H1 (cell line): ENCODE data around the gene HECTD3. TPM values are rescaled to one million over a fixed set of nuclear protein-coding genes. Genes with fewer than 3 reads are reported as not detected.

Experiments used
- ASH2L ChIP-seq: fragments of 200-600, 300-600 bp; sonication (generic); IDR thresholded peaks from one replicate; pipeline ENCODE4 v1.7.1; 2017; ENCODE audit warnings: low read length
- ATF3 ChIP-seq: IDR thresholded peaks from 2 replicates; pipeline ENCODE4 v1.6.1; 2011; ENCODE audit warnings: low read depth, mild to moderate bottlenecking, low read length; ENCODE audit not compliant: insufficient read depth
- BCL11A ChIP-seq, 2 experiments: IDR thresholded peaks; one replicate each; pipeline ENCODE4 v1.6.1; 2011; ENCODE audit warnings: low read depth in 2 of 2, low read length in 2 of 2, mild to moderate bottlenecking in 2 of 2
- BRCA1 ChIP-seq: IDR thresholded peaks from 2 replicates; pipeline ENCODE4 v1.6.1; 2012; ENCODE audit warnings: low read depth, low read length, improper control_type of control experiment
- CEBPB ChIP-seq: IDR thresholded peaks from 2 replicates; pipeline ENCODE4 v1.6.1; 2012; ENCODE audit warnings: low read depth, low read length
- CHD1 ChIP-seq: IDR thresholded peaks from 2 replicates; pipeline ENCODE4 v1.6.1; 2012; ENCODE audit warnings: low read depth, low read length, improper control_type of control experiment
- CREB1 ChIP-seq: IDR thresholded peaks from 2 replicates; pipeline ENCODE4 v1.6.1; 2012; ENCODE audit warnings: inconsistent platforms
- CTCF ChIP-seq, 3 experiments: IDR thresholded peaks; 1 replicate in 2 of 3; 2 replicates in 1 of 3; pipeline versions ENCODE4 v1.5.1 to v1.6.1; 2011; ENCODE audit warnings: low read length in 3 of 3, mild to moderate bottlenecking in 3 of 3, inconsistent platforms in 2 of 3, low read depth in 1 of 3, moderate library complexity in 1 of 3; ENCODE audit not compliant: insufficient read depth in 1 of 3; ENCODE audit errors: control extremely low read depth in 1 of 3
- EGR1 ChIP-seq: IDR thresholded peaks from 2 replicates; pipeline ENCODE4 v1.6.1; 2011; ENCODE audit warnings: low read depth, low read length, borderline replicate concordance
- EZH2 ChIP-seq: fragments of 200-600 bp; sonication (generic); IDR thresholded peaks from 2 replicates; pipeline ENCODE4 v1.7.1; 2012; ENCODE audit warnings: low read depth, mild to moderate bottlenecking, moderate library complexity, low read length, inconsistent platforms; ENCODE audit not compliant: severe bottlenecking
- HDAC2 ChIP-seq, 2 experiments: fragments of 300-600 bp in 1 of 2; sonication (generic) in 1 of 2; IDR thresholded peaks; 2 replicates each; pipeline ENCODE4 v1.6.1; 2011 to 2012; ENCODE audit warnings: low read depth in 2 of 2, low read length in 2 of 2, mild to moderate bottlenecking in 2 of 2, moderate library complexity in 2 of 2, borderline replicate concordance in 1 of 2, inconsistent platforms in 1 of 2
- MAFK ChIP-seq: IDR thresholded peaks from 2 replicates; pipeline ENCODE4 v1.6.1; 2012; ENCODE audit warnings: low read depth, mild to moderate bottlenecking, improper control_type of control experiment, low read length
- PHF8 ChIP-seq: fragments of 200-600 bp; sonication (generic); conservative IDR thresholded peaks from 2 replicates; pipeline ENCODE4 v1.7.1; 2012; ENCODE audit warnings: low read depth, mild to moderate bottlenecking, inconsistent platforms, low read length, moderate library complexity
- POLR2AphosphoS5 ChIP-seq: IDR thresholded peaks from 2 replicates; pipeline ENCODE4 v1.6.1; 2011; ENCODE audit warnings: low read depth, low read length
- SAP30 ChIP-seq: fragments of 300-600 bp; sonication (generic); IDR thresholded peaks from 2 replicates; pipeline ENCODE4 v1.7.1; 2012; ENCODE audit warnings: low read length, moderate library complexity, mild to moderate bottlenecking, inconsistent platforms; ENCODE audit not compliant: insufficient read depth, insufficient replicate concordance
- SIRT6 ChIP-seq: IDR thresholded peaks from one replicate; pipeline ENCODE4 v1.7.1; 2012; ENCODE audit warnings: low read length, inconsistent platforms
- SP4 ChIP-seq: IDR thresholded peaks from 2 replicates; pipeline ENCODE4 v1.6.1; 2012; ENCODE audit warnings: low read length, inconsistent platforms
- SRF ChIP-seq: IDR thresholded peaks from 2 replicates; pipeline ENCODE4 v1.6.1; 2011; ENCODE audit warnings: mild to moderate bottlenecking, low read depth, low read length, moderate library complexity
- TBP ChIP-seq: IDR thresholded peaks from 2 replicates; pipeline ENCODE4 v1.6.1; 2011; ENCODE audit warnings: low read depth, low read length, improper control_type of control experiment
- TCF12 ChIP-seq: IDR thresholded peaks from 2 replicates; pipeline ENCODE4 v1.6.1; 2011; ENCODE audit warnings: low read depth, mild to moderate bottlenecking, low read length
- USF2 ChIP-seq: IDR thresholded peaks from 2 replicates; pipeline ENCODE4 v1.6.1; 2011; ENCODE audit warnings: low read length, improper control_type of control experiment
- polyA plus RNA-seq, 7 experiments: library from polyadenylated mRNA; depleted of rRNA in 3 of 7; stranded (reverse) in 5 of 7; unstranded in 2 of 7; fragments of >200 nt in 5 of 7; fragments of 200-250 nt in 2 of 7; gene quantifications; 1 replicate in 5 of 7; 2 replicates in 1 of 7; 4 replicates in 1 of 7; pipeline versions ENCODE4 v1.2.1 to v1.2.3, GENCODE V29; 2011 to 2013; ENCODE audit warnings: missing spikeins in 2 of 7, mixed read lengths in 2 of 7
- total RNA-seq: library from RNA; stranded (reverse); fragmentation: NEBNext Ultra II Directional; extraction: Animal tissue kit (Norgen Biotek cat#: 25700); gene quantifications from 2 replicates; pipeline ENCODE4 v1.2.1, GENCODE V29; 2021

Gene HECTD3
- total and polyA plus RNA-seq, 2 of the 8 experiments (the other 6 are each of a cell fraction or from before 2014, with no cell fraction given) = 32.9 to 52.7 TPM

GRCh38 chr1:45011837-45012638 is 914 bp upstream of the HECTD3 start, which contains the start of gene UROD (continued):
- TF ChIP-seq SAP30 (no peak), SRF (no peak), MAFK (peak; percentile 94), SIRT6 (no peak), USF2 (peak; percentile 95), POLR2AphosphoS5 (peak; percentile 79), ATF3 (peak; percentile 76), EGR1 (peak; percentile 79), CREB1 (peak; percentile 74), HDAC2 (IDR thresholded peaks at IDR 0.05; ENCODE audit: borderline replicate concordance in 1 of 2, low read depth in 2 of 2, low read length in 2 of 2) (0 out of 4 replicates have a peak, but pooled peaks of 1 of the 2 experiments have one; percentile 57), CTCF (IDR thresholded peaks at IDR 0.05; ENCODE audit: control extremely low read depth in 1 of 3, insufficient read depth in 1 of 3, low read depth in 1 of 3, low read length in 3 of 3) (no peak), TBP (peak; percentile 85), SP4 (peak; percentile 99), CEBPB (no peak), CHD1 (no peak), ASH2L (peak; percentile 51), BRCA1 (no peak), BCL11A (IDR thresholded peaks at IDR 0.05; ENCODE audit: low read depth in 2 of 2, low read length in 2 of 2) (no peak), PHF8 (peak; percentile 61), EZH2 (no peak), TCF12 (no peak)
